GM15510 (cell line): Measurements from ENCODE around the gene CCDC126.

Experiments
- POLR2A ChIP-seq: IDR thresholded peaks from 3 replicates; pipeline ENCODE4 v1.6.1; 2011; ENCODE audit warnings: borderline replicate concordance; ENCODE audit not compliant: insufficient read length; ENCODE audit errors: extremely low read depth

The CCDC126 gene, protein sequence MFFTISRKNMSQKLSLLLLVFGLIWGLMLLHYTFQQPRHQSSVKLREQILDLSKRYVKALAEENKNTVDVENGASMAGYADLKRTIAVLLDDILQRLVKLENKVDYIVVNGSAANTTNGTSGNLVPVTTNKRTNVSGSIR

DNA sequence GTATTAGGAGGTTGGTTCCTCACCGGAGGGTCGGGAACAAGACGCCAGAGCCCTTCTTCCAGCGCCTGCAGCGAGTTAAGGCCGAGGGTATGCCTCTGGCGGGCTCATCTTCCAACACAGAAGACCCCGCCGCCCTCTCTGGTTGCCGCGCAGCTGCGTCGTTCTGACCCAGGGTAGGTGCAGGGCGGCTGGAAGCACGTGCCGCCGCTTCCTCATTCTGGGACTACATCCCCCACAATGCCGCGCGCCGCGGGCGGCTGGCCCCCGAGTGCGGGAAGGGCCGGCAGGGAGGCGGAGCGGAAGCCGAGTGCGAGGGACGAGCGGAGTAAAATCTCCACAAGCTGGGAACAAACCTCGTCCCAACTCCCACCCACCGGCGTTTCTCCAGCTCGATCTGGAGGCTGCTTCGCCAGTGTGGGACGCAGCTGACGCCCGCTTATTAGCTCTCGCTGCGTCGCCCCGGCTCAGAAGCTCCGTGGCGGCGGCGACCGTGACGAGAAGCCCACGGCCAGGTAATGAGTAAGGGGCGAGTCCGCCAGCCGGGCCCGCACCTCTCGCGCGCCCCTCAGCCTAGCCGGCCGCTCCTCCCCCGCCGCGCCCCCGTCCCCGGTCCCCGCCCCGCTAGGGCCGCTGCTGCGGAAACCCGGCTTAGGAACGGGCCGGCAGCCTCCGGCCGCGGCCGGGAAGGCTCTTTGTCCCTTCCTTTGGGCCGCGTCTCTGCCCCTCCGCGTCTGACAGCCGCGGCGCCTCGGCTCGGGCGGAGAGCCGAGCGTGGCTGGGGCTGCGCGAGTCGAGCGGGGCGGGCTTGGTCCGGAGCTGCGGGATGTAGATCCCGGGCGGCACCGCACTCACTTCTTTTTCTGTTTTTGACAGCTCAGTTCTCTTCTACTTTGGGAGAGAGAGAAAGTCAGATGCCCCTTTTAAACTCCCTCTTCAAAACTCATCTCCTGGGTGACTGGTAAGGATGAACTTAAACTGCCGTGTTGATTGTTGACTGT lies at the start of gene CCDC126:
TSS of gene CCDC126 (plus strand) at position 289 of the 998 bp plus-strand sequence. CDS start 13,934 bp downstream, outside the sequence.
- peak; percentile 49 for TF ChIP-seq POLR2A

DNA sequence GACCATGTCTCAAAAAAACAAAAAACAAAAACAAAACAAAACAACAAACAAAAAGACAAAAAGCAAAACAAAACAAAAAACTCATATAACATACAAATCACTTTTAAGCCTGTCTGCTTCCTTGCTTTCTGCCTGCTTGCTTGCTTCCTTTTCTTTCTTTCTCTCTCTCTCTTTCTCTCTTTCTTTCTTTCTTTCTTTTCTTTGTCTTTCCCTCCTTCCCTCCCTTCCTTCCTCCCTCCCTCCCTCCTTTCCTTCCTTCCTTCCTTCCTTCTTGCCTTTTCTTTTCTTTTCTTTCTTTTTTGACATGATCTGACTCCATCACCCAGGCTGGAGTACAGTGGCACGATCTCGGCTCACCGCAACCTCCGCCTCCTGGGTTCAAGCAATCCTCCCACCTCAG lies 49.5 kb upstream of the CCDC126 start:
- no peak for TF ChIP-seq POLR2A

DNA sequence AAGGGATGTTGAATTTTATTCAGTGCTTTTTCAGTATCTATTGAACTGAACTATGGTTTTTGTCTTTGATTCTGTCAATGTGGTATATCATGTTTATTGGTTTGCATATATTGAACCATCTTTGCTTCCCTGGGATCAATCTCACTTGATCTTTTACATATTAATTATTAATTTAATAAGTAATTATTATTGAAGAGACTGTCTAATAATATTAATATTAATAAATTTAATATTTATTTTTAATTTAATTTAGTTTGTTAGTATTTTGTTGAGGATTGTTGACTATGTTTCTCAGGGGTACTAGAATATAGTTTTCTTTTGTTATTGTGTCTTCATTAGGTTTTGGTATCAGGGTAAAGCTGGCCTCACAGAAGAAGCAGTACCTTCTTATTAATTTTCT lies 38.9 kb upstream of the CCDC126 start:
- no peak for TF ChIP-seq POLR2A

DNA sequence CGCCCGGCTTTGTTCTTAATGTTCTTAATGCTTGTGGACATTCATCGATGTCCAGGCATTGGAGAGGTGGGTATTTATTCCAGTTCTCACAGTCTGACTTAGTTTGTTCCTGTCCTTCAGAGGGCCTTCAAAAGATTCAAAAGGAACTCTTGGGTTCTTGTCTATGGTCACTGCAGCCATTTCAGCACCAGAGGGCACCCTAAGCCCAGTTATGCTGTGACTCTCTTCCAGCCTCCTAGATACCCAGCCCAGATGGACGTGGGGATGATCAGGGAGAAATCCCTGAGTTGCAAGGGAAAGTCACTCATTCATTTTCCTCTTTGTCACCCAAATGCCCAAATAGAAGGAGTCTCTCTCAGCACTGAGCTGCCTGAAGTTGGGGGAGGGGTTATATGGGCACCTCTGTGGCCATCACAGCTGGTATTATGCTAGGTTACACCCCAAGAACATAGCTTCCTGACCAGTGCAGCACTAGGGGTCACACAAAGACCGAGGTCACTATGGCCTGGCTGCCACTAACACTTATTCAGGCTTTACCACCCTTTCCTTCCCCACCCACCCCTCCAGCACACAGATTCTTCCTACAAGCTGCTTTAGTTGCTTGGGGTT lies 26.5 kb upstream of the CCDC126 start:
- TF ChIP-seq POLR2A, result no peak

DNA sequence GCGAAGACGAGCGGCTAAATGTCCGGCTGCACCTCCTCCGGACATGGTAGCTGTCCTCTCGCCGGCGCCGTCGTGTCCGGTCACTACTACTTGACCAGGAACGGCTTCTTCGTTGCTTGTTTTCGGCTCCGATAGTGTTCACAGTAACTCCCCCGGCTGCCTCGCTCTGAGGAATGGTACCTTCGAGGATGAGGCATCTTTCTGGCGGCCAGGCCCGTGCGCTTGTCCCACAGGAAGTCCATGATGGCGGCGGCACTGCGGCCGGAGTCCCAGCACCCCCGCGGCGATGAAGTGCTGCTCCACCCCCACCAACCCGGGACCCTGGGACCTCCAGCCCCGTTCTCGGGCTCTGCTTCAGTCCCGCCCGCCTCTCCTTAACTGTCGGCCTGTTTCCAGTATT lies 11.0 kb upstream of the CCDC126 start:
- no peak for TF ChIP-seq POLR2A

DNA sequence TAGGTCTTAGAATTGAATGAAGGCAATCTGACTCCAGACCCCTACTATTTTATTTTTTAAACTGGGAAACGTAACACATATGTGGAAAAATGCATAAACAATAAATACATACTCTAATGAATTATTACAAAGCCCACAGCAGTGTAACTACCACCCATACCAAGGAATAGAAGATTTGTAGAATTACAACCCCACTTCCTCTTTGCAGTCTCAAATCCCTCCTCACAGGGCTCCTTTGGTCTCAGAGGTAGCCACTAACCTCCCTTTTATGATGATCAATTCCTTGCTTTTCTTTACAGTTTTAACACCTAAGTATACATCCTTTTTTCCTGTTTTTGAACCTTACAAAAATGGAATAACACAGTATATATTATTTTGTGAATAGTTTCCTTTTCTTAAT lies 6.7 kb upstream of the CCDC126 start:
- TF ChIP-seq POLR2A, result no peak

DNA sequence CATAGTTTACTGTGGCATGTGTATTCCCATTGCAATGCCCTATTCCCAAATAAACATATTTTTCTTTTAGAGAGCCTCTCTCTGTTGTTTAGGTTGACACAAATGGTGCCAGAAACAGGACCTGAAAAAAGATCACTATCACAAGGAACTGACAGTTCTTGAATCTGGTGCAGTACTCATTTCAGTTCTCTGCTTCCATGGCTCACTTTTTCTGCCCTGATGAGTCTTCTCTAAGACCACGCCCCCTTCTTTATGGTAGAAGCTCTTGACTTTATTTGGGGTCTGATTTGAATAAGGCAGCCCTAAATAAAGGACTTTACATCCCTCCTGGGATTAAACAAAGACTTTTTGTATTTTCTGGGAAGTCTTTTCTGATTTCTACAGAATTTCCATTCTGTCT lies 3.5 kb upstream of the CCDC126 start:
- TF ChIP-seq POLR2A, result no peak

DNA sequence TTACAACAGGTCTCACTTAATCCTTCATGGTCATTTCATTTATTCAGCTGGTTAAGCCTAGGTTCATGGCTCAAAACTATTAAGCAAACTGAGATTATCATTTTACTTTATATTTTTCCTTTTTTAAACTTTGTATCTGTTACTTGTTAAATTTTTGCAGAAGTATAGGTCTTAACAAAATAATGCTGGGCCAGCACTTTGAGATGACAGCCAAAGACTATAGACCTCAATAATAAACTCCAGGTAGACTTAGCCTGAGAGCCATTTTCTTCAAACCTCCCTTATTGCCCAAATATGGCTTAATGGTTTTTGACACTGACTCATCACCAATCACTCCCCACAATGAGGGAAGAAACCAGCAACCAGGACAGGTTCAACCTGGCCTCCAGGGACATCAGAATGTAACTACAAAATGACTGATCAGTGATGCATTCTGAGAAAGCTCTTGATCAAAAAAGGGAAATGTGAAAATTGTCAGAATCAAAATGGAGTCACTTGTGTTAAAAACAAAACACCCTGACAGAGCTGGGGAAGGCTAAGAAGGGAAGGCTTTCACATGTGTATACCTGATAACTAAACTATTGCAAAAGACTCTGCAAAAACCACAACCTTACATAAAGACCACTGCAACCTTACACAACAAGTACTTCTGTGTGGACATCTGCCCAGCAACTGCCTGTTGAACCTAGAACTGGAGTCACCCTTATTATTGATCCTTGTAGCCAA lies 2.1 kb upstream of the CCDC126 start:
- no peak for TF ChIP-seq POLR2A

DNA sequence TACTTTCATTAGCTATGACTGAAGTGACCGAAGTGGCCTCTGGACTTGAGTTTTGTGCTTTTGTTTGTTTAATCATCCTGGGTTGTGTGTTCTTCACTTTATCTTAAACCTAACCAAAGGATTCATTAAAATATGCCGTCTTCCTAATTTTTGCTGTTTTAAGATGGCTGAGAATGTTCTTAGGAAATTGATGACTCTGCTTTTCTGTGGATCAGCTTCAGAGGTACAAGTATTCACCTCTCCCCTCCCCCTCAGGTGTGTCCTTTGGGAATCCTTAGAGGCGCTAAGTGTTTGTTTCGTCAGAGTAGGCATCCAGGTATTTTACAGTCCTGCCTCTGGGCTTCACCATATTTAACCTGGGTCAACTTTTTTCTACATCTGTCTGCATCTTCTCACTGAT lies 1.1 kb downstream of the CCDC126 start:
- no peak for TF ChIP-seq POLR2A

DNA sequence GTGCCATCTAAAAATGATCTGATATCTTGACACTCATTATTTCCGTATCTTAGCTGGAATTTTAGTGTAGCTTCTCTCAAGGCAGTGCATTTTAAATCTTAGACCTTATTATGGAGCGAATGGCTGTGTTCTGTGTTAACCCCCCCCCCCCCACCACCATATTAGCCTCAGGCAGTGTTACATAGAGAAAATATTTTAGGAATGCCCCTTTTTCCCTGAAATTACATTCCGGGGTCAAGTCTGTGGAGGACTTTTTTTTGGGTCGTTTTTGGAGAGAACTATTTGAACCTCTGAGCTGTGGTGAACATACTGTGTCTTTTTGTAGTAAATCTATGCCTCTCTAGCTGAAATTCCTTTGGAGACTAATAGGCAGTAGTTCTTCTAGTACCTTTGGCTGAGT lies 3.1 kb downstream of the CCDC126 start:
- TF ChIP-seq POLR2A, result no peak

DNA sequence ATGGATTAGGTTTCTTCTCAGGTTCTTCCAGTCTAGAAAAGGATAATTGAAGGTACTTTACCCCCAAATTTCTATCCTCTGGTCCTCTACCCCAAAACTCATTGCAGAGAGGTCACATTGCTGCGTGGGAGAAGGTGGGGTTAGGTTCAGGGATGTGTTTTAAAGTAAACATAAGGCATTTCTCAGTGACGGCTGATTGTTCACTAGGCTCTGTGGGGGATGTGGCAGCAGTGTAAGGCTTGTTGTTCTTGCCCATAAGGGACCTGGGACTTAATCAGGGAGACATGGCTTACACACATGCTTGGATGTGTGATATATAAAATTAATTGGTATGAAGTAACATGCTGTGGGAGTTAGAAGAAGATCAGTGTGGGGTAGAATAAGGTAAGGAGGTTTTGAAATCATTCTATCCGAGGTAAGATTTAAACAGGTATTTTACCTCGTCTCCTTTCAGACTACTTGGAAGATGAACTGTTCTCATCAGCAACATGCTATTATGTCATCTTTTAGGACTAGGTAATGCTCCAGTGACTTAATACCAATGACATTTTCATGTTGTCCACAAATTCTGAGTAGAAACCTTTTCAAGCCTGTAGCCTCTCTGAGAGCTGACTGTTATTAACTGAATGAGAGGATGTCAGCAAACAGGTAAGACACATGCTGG lies 6.6 kb downstream of the CCDC126 start:
- TF ChIP-seq POLR2A, result no peak

DNA sequence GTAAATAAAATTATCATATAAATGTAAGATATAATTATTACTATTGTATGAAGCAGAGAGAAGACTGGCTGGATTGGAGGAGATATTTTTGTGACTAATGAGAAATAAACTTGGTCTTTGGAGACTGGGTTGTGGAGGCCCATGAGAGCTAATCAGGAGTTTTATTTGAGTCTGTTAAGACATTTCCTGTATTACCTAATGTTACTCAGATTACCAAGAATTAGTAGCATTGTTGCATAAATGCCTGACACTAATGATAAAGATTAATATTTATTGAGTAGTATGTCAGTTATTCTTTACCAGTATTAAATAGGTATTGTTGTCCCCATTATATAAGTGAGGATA lies 7.1 kb downstream of the CCDC126 start:
- TF ChIP-seq POLR2A, result no peak

DNA sequence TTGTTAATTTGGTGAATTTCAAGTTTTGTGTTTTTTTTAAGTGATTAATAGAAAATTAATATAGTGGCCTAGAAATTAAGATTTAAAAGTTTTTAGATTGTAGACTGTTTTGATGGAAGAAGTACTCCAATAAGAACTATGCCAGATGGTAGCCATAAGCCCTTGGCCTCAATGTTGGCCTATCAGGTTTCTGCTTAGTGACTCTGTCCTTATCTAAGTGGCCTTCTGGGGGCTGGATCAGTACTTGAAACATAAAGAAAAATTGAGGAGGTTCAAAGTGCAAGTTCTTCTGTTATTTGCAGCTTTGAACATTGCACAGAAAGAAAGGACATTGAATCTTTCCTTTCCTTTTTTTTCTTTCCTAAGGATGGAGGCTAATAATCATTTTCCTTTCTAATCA lies 9.9 kb downstream of the CCDC126 start:
- no peak for TF ChIP-seq POLR2A

DNA sequence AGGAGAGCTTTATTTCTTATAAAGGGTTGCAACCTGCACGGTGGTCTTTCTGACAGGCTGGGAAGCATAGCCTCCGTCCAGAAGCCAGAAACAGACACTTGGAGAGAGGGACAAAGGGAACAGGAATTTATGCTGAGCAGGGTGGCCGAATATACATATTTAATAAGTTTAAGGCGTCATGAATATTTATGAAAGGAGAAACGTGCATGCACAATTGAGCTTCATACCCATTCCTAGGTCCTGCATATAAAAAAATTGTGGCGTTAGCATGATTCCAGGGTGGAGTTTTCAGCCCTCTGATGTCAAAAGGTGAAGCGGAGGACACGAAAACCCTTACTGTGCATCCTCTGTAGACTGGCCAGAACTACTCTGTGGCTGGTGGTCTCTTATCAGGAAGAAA lies 10.7 kb downstream of the CCDC126 start:
- TF ChIP-seq POLR2A, result no peak

DNA sequence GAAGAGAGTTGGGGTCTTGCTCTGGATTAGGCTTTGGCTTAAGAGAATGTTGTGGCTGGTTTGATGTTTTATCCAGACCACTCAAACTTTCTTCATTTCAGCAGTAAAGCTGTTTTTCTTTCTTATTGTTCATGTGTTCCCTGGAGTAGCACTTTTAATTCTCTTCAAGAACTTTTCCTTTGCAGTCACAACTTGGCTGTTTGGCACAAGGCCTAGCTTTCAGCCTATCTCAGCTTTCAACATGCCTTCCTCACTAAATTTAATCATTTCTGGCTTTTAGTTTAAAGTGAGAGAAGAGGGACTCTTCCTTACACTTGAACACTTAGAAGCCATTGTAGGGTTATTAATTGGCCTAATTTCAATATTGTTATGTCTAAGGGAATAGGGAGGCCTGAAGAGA lies 18.1 kb downstream of the CCDC126 start:
- no peak for TF ChIP-seq POLR2A

DNA sequence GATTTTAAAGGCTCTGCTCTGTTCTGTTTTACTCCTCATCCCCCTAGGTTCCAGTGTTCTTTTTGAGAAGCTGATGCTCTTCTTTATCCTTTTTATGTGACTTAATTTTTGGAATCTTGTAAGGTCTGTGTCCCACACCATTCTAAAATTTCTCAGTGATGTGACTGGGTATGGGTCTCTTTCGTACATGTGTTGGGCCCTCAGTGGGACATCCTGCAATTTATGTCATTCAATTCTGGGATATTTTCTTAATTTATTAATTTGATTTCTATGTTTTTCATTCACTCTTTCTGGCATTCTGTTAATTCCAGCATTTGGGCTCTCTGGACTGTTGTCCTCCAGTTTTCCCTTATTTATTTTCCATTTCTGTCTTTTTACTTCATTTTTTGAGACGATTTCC lies 19.4 kb downstream of the CCDC126 start:
- TF ChIP-seq POLR2A, result no peak

DNA sequence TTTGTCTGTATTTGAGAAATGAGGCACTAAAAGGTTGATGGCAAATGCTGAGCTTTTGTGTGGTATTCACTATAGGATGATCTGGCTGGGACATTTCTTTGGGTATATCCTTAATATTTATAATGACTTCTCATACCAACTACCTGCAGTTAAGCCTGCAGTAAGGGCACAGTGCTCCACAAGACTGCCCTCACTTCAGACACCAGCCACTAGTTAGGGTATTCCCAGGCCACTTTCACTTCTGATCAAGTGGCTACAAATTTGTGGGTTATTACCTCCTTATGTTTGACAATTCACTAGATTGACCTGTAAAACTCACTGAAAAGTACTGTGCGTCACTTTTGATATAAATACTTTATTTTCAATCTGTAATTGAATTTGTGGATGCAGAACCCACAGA lies 20.3 kb downstream of the CCDC126 start:
- no peak for TF ChIP-seq POLR2A
